Natural killer cell (primary cell): Measurements from ENCODE around the gene ARHGAP26. TPM values are rescaled to one million over a fixed set of nuclear protein-coding genes. Genes with fewer than 3 reads are reported as not detected.

Source experiments
- ATAC-seq, 3 donors: fragments of 150-1000 bp in 2 of 3; fragments of 200-7000 bp in 1 of 3; cut with Tn5 transposase; 1 replicate in 1 of 3; 2 replicates in 2 of 3; pipeline ENCODE4 v1.10.0; 2021; ENCODE audit warnings: mild to moderate bottlenecking in 2 of 3, moderate library complexity in 2 of 3
- DNase-seq, 2 donors: peaks; one replicate each; pipeline versions ENCODE4 v3.0.0 to v3.0.0-alpha.2; 2013 to 2021; ENCODE audit warnings: mixed read lengths in 1 of 2
- H3K27ac ChIP-seq: one replicate; pipeline ENCODE4 v1.5.1; 2013; ENCODE audit warnings: mild to moderate bottlenecking, low read length
- H3K27me3 ChIP-seq: one replicate; pipeline ENCODE4 v1.6.1; 2013; ENCODE audit warnings: low read length; ENCODE audit not compliant: control insufficient read depth, insufficient read depth
- H3K36me3 ChIP-seq: one replicate; pipeline ENCODE4 v1.6.1; 2013; ENCODE audit warnings: low read length; ENCODE audit not compliant: control insufficient read depth, insufficient read depth
- H3K4me1 ChIP-seq: one replicate; pipeline ENCODE4 v1.6.1; 2013; ENCODE audit warnings: low read length; ENCODE audit not compliant: control insufficient read depth, insufficient read depth
- H3K4me3 ChIP-seq: one replicate; pipeline ENCODE4 v1.5.1; 2013; ENCODE audit warnings: low read length
- H3K9me3 ChIP-seq: one replicate; pipeline ENCODE4 v1.6.1; 2013; ENCODE audit warnings: low read length; ENCODE audit not compliant: control insufficient read depth, insufficient read depth
- H3K27ac Mint-ChIP-seq, 2 donors: one replicate each; pipeline ENCODE4 v1.8.0; 2022; ENCODE audit warnings: mild to moderate bottlenecking in 2 of 2, mixed read lengths in 2 of 2, moderate library complexity in 1 of 2
- H3K27me3 Mint-ChIP-seq, 2 donors: one replicate each; pipeline ENCODE4 v1.8.0; 2022; ENCODE audit warnings: low read depth in 2 of 2, mixed read lengths in 2 of 2
- H3K36me3 Mint-ChIP-seq: one replicate; pipeline ENCODE4 v1.8.0; 2022; ENCODE audit warnings: mixed read lengths
- H3K4me1 Mint-ChIP-seq, 2 donors: one replicate each; pipeline ENCODE4 v1.8.0; 2022; ENCODE audit warnings: mixed read lengths in 2 of 2
- H3K4me3 Mint-ChIP-seq: one replicate; pipeline ENCODE4 v1.8.0; 2022; ENCODE audit warnings: mild to moderate bottlenecking, moderate library complexity, mixed read lengths
- H3K9me3 Mint-ChIP-seq, 2 donors: one replicate each; pipeline ENCODE4 v1.8.0; 2022; ENCODE audit warnings: mixed read lengths in 2 of 2
- WGBS: methylation state at CpG from one replicate; pipeline ENCODE4 v1.1.7; 2013; ENCODE audit warnings: missing lambda C conversion rate; ENCODE audit not compliant: insufficient coverage; 5-methylcytosine and 5-hydroxymethylcytosine counted together
- intact Hi-C: fragments of 100-400 bp; cut with micrococcal nuclease; formaldehyde crosslinking; loops from one replicate; pipeline ENCODE4 v1.14.2; 2022
- total RNA-seq, 4 donors: library from RNA; stranded (reverse); fragments of 120-200 nt in 1 of 4; gene quantifications; one replicate each; pipeline versions ENCODE4 v1.2.3 to v1.2.4, GENCODE V29; 2013 to 2022
- TF ChIP-seq, protein P1 (sequence below): fragments of 200-600 bp; IDR thresholded peaks from one replicate; pipeline ENCODE4 v1.8.0; 2022; ENCODE audit warnings: antibody characterized with exemption

The ARHGAP26 gene
- total RNA-seq, 3 donors from 2014 or later (not counting 1 experiment from before 2014, with no cell fraction given): 153 to 159 (median 158) TPM

GRCh38 chr5:143179126-143179740 is 409.1 kb downstream of the ARHGAP26 start:
- H3K27ac Mint-ChIP-seq: peak overlapping the region in 1 of 2 donors; percentile 55
- DNase-seq: no peak
- TF ChIP-seq, protein P1, sequence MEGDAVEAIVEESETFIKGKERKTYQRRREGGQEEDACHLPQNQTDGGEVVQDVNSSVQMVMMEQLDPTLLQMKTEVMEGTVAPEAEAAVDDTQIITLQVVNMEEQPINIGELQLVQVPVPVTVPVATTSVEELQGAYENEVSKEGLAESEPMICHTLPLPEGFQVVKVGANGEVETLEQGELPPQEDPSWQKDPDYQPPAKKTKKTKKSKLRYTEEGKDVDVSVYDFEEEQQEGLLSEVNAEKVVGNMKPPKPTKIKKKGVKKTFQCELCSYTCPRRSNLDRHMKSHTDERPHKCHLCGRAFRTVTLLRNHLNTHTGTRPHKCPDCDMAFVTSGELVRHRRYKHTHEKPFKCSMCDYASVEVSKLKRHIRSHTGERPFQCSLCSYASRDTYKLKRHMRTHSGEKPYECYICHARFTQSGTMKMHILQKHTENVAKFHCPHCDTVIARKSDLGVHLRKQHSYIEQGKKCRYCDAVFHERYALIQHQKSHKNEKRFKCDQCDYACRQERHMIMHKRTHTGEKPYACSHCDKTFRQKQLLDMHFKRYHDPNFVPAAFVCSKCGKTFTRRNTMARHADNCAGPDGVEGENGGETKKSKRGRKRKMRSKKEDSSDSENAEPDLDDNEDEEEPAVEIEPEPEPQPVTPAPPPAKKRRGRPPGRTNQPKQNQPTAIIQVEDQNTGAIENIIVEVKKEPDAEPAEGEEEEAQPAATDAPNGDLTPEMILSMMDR: no peak
- peaks cover 4% of the 10 kb centered on the region for H3K36me3 ChIP-seq
- ATAC-seq: no peak
- H3K4me3 ChIP-seq: no peak overlapping the region
- H3K36me3 Mint-ChIP-seq: no peaks in the 10 kb centered on the region
- intact Hi-C loops: no loop called here
- H3K9me3 ChIP-seq: no peaks in the 10 kb centered on the region
- no peaks in the 10 kb centered on the region for H3K27me3 Mint-ChIP-seq
- H3K9me3 Mint-ChIP-seq: no peaks in the 10 kb centered on the region
- H3K4me1 Mint-ChIP-seq: peaks cover 37 to 43% of the 10 kb centered on the region in 2 donors
- peaks cover 12% of the 10 kb centered on the region for H3K4me1 ChIP-seq
- H3K27me3 ChIP-seq: no peaks in the 10 kb centered on the region
- WGBS: 100% methylated on average over 6 of the region's 6 CpGs
- H3K27ac ChIP-seq: no peak overlapping the region
- H3K4me3 Mint-ChIP-seq: no peak overlapping the region

DNA sequence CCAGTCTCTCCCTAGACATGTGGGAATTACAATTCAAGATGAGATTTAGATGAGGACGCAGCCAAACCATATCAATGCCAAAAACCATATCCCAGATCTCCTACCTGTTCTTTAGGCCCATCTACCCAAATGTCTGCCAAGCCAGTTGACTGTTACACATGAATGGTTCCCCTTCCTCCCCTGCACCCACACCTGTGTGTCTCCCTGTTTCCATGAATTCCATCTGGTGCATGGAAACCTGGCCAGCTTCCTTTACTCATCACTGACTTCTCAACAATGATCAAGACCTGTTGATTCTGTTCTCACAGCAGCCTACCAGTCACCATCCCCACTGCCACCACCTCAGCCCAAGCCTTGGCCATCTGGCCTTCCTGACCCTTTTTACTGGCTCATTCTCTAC is 410.6 kb downstream of the ARHGAP26 start:
- Mint-ChIP-seq H3K4me1 (peaks cover 42 to 43% of the 10 kb centered on the region in 2 donors), H3K4me3 (no peak overlapping the region), H3K27me3 (no peaks in the 10 kb centered on the region), H3K27ac (peak overlapping the region in 1 of 2 donors; percentile 55), H3K9me3 (no peaks in the 10 kb centered on the region), H3K36me3 (no peaks in the 10 kb centered on the region)
- intact Hi-C loops: no loop called here
- Histone ChIP-seq H3K4me1 (peaks cover 12% of the 10 kb centered on the region), H3K36me3 (peaks cover 4% of the 10 kb centered on the region), H3K9me3 (no peaks in the 10 kb centered on the region), H3K4me3 (no peak overlapping the region), H3K27ac (no peak overlapping the region), H3K27me3 (no peaks in the 10 kb centered on the region)
- DNase-seq (no peak), ATAC-seq (no peak)
- WGBS: 100% methylated on average over 1 of the region's 1 CpG
- TF ChIP-seq, protein P1: no peak

DNA sequence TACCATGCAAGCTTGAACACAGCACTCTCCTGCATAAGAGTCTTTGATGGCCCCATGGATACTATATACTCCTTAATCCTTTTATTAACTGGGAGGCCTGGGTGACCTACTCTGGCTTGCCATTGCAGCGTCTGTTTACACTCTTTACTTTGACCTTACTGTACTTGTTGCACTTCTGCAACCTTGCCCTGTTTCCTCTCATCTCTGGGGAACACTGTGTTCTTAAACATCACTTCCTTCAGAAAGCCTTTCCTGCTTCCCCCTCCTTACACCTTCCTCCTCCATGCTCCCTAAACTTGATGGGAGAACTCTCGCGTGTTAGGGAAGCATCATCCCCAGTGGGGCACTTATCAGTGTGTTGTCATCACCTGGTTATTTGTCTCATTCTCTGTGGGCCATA is 411.0 kb downstream of the ARHGAP26 start:
- Histone ChIP-seq H3K27me3 (no peaks in the 10 kb centered on the region), H3K36me3 (peaks cover 4% of the 10 kb centered on the region), H3K4me1 (peaks cover 12% of the 10 kb centered on the region), H3K4me3 (no peak overlapping the region), H3K27ac (no peak overlapping the region), H3K9me3 (no peaks in the 10 kb centered on the region)
- Mint-ChIP-seq H3K4me1 (peaks cover 44 to 45% of the 10 kb centered on the region in 2 donors), H3K36me3 (no peaks in the 10 kb centered on the region), H3K27me3 (no peaks in the 10 kb centered on the region), H3K27ac (peak overlapping the region in 1 of 2 donors; percentile 55), H3K9me3 (no peaks in the 10 kb centered on the region), H3K4me3 (no peak overlapping the region)
- ATAC-seq (no peak), DNase-seq (no peak)
- WGBS: 95% methylated on average over 3 of the region's 3 CpGs
- intact Hi-C loops: no loop called here
- TF ChIP-seq, protein P1: no peak

- TF ChIP-seq, protein P1: no peak
- Mint-ChIP-seq H3K9me3 (no peaks in the 10 kb centered on the region), H3K4me3 (no peak overlapping the region), H3K27ac (peak overlapping the region in 1 of 2 donors; percentile 5), H3K36me3 (no peaks in the 10 kb centered on the region), H3K4me1 (peaks cover 51% of the 10 kb centered on the region in 2 donors), H3K27me3 (no peaks in the 10 kb centered on the region)
- DNase-seq: no peak
- intact Hi-C loops: no loop called here
- no peaks in the 10 kb centered on the region for H3K27me3 ChIP-seq
- H3K9me3 ChIP-seq: no peaks in the 10 kb centered on the region
- H3K4me1 ChIP-seq: peaks cover 12% of the 10 kb centered on the region
- no peak for ATAC-seq
- peaks cover 4% of the 10 kb centered on the region for H3K36me3 ChIP-seq
- H3K4me3 ChIP-seq: no peak overlapping the region
- WGBS: 99% methylated on average over 3 of the region's 3 CpGs
- no peak overlapping the region for H3K27ac ChIP-seq
Measured at GRCh38 chr5:143182106-143182505, 411.9 kb downstream of the ARHGAP26 start.
